ENCODE data around the gene LRRC71. TPM values are rescaled to one million over a fixed set of nuclear protein-coding genes. Genes with fewer than 3 reads are reported as not detected.
A peak's percentile ranks its signal among the peaks of the same experiment; 100 is the strongest.

The LRRC71 gene
- total RNA-seq, 1 experiment from 2014 or later: not detected

DNA sequence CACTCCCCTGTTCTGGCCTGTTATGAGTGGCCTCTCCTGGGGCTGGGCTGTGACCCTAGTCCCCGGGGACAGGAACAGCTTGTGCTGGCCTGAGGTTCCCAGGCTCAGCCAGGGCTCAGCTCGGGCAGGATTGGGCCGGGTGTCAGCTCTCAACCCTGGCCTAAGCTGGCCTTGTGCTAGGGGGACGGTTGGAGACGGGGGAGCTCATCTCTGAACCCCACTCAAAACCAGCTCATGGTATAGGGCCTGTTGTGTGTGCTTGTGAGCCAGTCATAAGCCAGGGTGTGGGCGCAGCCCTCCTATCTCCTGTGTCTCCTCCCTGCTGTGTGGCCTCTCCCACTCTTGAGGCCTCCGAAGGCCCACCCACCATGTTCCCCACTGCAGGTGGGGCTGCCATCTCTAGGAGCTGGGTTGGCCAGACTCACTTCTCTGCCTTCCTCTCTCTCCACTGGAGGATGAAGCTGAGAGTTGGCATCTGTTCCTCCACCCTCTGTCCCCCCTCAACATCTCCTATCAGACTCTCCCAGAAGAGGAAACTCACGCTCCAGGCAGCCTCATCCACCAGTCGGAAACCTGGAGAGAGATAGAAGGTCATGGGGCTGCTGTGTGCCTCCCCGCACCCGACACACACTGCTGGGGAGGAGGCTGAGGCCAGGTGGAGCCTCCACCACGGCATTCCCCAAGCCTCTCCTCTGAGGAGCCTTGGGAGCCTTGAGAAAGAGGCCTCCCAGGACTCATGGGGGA lies 25.5 kb upstream of the LRRC71 start:
- Mint-ChIP-seq H3K4me3 (ENCODE audit: low read depth, unreplicated experiment) (no peak overlapping the region), H3K27ac (ENCODE audit: unreplicated experiment) (no peak overlapping the region), H3K27me3 (ENCODE audit: unreplicated experiment) (peaks cover 56% of the 10 kb centered on the region), H3K36me3 (ENCODE audit: insufficient read depth, unreplicated experiment) (no peaks in the 10 kb centered on the region), H3K9me3 (ENCODE audit: low read depth, unreplicated experiment) (no peaks in the 10 kb centered on the region), H3K4me1 (ENCODE audit: low read depth, unreplicated experiment) (peaks cover 19% of the 10 kb centered on the region)
- BruUV-seq (replicated peaks): no TSS peak
- intact Hi-C loops (cut with micrococcal nuclease; ENCODE audit: unreplicated experiment): loop anchor here (10.0 kb wide), 1 partner anchor 270 kb away; no protein-coding TSS in a partner anchor
- CTCF ChIA-PET: interaction anchor here (1.3 kb wide), 1 partner anchor 33 kb away, joined by 4 read pairs; no protein-coding TSS in a partner anchor
- TF ChIP-seq, protein P1, sequence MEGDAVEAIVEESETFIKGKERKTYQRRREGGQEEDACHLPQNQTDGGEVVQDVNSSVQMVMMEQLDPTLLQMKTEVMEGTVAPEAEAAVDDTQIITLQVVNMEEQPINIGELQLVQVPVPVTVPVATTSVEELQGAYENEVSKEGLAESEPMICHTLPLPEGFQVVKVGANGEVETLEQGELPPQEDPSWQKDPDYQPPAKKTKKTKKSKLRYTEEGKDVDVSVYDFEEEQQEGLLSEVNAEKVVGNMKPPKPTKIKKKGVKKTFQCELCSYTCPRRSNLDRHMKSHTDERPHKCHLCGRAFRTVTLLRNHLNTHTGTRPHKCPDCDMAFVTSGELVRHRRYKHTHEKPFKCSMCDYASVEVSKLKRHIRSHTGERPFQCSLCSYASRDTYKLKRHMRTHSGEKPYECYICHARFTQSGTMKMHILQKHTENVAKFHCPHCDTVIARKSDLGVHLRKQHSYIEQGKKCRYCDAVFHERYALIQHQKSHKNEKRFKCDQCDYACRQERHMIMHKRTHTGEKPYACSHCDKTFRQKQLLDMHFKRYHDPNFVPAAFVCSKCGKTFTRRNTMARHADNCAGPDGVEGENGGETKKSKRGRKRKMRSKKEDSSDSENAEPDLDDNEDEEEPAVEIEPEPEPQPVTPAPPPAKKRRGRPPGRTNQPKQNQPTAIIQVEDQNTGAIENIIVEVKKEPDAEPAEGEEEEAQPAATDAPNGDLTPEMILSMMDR (IDR thresholded peaks at IDR 0.05; ENCODE audit: unreplicated experiment): no peak
- no peak for DNase-seq

DNA sequence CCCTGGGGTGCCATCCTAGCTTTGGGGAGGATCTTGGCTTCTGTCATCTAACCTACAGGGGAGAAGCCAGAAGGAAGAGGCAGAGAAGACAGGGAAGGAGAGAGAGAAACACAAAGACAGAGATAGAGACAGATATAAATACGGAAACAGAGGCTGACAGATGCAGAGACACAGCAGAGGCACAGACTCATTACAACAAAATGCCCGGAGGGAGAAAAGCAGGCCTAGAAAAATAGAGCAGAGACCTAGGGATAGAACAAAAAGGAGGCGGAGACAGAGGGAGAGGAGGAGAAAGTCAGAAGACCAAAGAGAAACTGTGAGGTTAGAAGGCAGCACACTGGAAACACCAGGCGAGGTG lies 25.0 kb upstream of the LRRC71 start:
- Mint-ChIP-seq H3K9me3 (ENCODE audit: low read depth, unreplicated experiment) (no peaks in the 10 kb centered on the region), H3K36me3 (ENCODE audit: insufficient read depth, unreplicated experiment) (no peaks in the 10 kb centered on the region), H3K4me1 (ENCODE audit: low read depth, unreplicated experiment) (peaks cover 19% of the 10 kb centered on the region), H3K27ac (ENCODE audit: unreplicated experiment) (no peak overlapping the region), H3K27me3 (ENCODE audit: unreplicated experiment) (peaks cover 51% of the 10 kb centered on the region), H3K4me3 (ENCODE audit: low read depth, unreplicated experiment) (no peak overlapping the region)
- intact Hi-C loops (cut with micrococcal nuclease; ENCODE audit: unreplicated experiment): loop anchor here (10.0 kb wide), 1 partner anchor 271 kb away; no protein-coding TSS in a partner anchor
- no TSS peak for BruUV-seq (replicated peaks)
- DNase-seq: no peak
- CTCF ChIA-PET: interaction anchor here (1.3 kb wide), 1 partner anchor 32 kb away, joined by 4 read pairs; no protein-coding TSS in a partner anchor
- TF ChIP-seq, protein P1 (IDR thresholded peaks at IDR 0.05; ENCODE audit: unreplicated experiment): no peak

DNA sequence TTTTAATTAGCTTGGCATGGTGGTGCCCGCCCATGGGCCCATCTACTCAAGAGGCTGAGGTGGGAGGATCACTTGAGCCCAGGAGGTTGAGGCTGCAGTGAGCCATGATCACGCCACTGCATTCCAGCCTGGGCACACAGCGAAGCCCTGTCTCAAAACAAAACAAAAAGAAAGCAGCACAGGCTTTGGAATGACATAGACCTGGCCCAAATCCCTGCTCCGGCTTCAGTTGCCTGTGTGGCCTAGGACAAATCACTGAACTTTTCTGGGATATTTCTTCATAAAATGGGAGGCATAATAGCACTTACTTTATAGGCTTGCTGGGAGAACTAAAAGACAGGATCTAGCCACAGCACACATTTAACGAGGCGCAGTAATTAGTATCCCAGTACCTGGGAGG lies 24.5 kb upstream of the LRRC71 start:
- Mint-ChIP-seq H3K27me3 (ENCODE audit: unreplicated experiment) (peaks cover 48% of the 10 kb centered on the region), H3K4me1 (ENCODE audit: low read depth, unreplicated experiment) (peaks cover 19% of the 10 kb centered on the region), H3K9me3 (ENCODE audit: low read depth, unreplicated experiment) (no peaks in the 10 kb centered on the region), H3K27ac (ENCODE audit: unreplicated experiment) (no peak overlapping the region), H3K36me3 (ENCODE audit: insufficient read depth, unreplicated experiment) (no peaks in the 10 kb centered on the region), H3K4me3 (ENCODE audit: low read depth, unreplicated experiment) (no peak overlapping the region)
- BruUV-seq (replicated peaks): no TSS peak
- TF ChIP-seq, protein P1 (IDR thresholded peaks at IDR 0.05; ENCODE audit: unreplicated experiment): no peak
- CTCF ChIA-PET: no interaction called here
- no peak for DNase-seq
- intact Hi-C loops (cut with micrococcal nuclease; ENCODE audit: unreplicated experiment): loop anchor here (10.0 kb wide), 1 partner anchor 271 kb away; no protein-coding TSS in a partner anchor

DNA sequence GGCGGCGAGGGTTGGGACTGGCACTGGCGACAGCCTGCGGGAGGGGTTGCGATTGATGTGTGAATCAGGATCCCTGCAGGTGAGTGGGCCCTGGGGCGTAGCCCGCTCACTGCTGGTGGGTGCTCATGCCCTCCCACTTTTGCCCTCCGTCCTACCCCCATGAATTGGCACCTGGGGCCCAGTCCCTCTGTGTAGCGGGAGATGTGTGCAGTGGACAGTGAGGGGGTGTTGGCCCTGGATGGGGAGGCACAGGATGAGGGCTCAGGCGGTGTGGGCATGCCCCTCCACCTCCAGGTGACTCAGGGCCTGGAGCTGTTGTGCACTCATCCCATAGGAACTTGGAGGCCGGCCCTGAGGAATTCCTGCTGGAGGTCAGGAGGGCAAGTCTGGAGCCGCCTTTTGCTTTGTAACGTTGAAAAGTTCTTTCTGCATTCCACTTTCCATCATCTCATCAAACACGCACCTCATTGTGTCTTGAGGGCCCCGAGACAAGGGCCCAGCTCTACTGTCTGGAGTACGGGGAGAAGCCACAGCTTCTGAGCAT lies 23.9 kb upstream of the LRRC71 start:
- H3K27ac Mint-ChIP-seq (ENCODE audit: unreplicated experiment): no peak overlapping the region
- BruUV-seq (replicated peaks): no TSS peak
- H3K27me3 Mint-ChIP-seq (ENCODE audit: unreplicated experiment): peaks cover 48% of the 10 kb centered on the region
- TF ChIP-seq, protein P1 (IDR thresholded peaks at IDR 0.05; ENCODE audit: unreplicated experiment): no peak
- peaks cover 19% of the 10 kb centered on the region for H3K4me1 Mint-ChIP-seq (ENCODE audit: low read depth, unreplicated experiment)
- no peaks in the 10 kb centered on the region for H3K36me3 Mint-ChIP-seq (ENCODE audit: insufficient read depth, unreplicated experiment)
- H3K9me3 Mint-ChIP-seq (ENCODE audit: low read depth, unreplicated experiment): no peaks in the 10 kb centered on the region
- CTCF ChIA-PET: interaction anchor here (1.1 to 1.2 kb wide), 2 partner anchors 22 to 30 kb away, joined by 7 to 13 read pairs; no protein-coding TSS in a partner anchor
- no peak overlapping the region for H3K4me3 Mint-ChIP-seq (ENCODE audit: low read depth, unreplicated experiment)
- peak; percentile 27 for DNase-seq
- intact Hi-C loops (cut with micrococcal nuclease; ENCODE audit: unreplicated experiment): loop anchor here (10.0 kb wide), 1 partner anchor 272 kb away; no protein-coding TSS in a partner anchor

Data from Calu3 (cell line).